Glomerular endothelial cell (primary cell): ENCODE measurements around the gene SPATA33. TPM values are rescaled to one million over a fixed set of nuclear protein-coding genes. Genes with fewer than 3 reads are reported as not detected.

Experiments used
- DNase-seq: peaks from one replicate; pipeline ENCODE4 v3.0.0-alpha.2; 2011; ENCODE audit warnings: low read depth, low spot score; ENCODE audit errors: extremely low read depth
- total RNA-seq: library from RNA; depleted of rRNA; stranded (reverse); fragments of >200 nt; gene quantifications from 2 replicates; pipeline ENCODE4 v1.2.3, GENCODE V29; 2015

SPATA33 gene
- total RNA-seq = 8.3 and 10.0 TPM in 2 replicates

GRCh38 chr16:89657442-89658220 lies at the start of gene SPATA33, which contains the start of gene CHMP1A:
Gene SPATA33, plus strand, starts transcription at chr16:89657836. Its CDS starts 76 bp downstream, at chr16:89657912.
Gene CHMP1A, minus strand, starts transcription at chr16:89657708. Its CDS starts 120 bp downstream, at chr16:89657588.
- DNase-seq = no peak

- DNase-seq = no peak
These were observed 49.5 kb upstream of the SPATA33 start for GRCh38 chr16:89607937-89608740.

- no peak for DNase-seq
These were observed 47.6 kb upstream of the SPATA33 start for GRCh38 chr16:89610108-89610453.

GRCh38 chr16:89612415-89613166 lies 45.0 kb upstream of the SPATA33 start:
- no peak for DNase-seq

GRCh38 chr16:89613231-89613953 lies 44.2 kb upstream of the SPATA33 start, which contains the start of gene DPEP1:
Gene DPEP1, plus strand, starts transcription at chr16:89613642. Its CDS starts 16,769 bp downstream, at chr16:89630411.
- DNase-seq = no peak

GRCh38 chr16:89613954-89614459 lies 43.6 kb upstream of the SPATA33 start:
- DNase-seq = no peak

GRCh38 chr16:89615176-89615575 lies 42.5 kb upstream of the SPATA33 start:
- no peak for DNase-seq

- no peak for DNase-seq
These were observed 42.0 kb upstream of the SPATA33 start for GRCh38 chr16:89615596-89616090.

- no peak for DNase-seq
These were observed 41.0 kb upstream of the SPATA33 start for GRCh38 chr16:89616623-89617022.

GRCh38 chr16:89617036-89617435 lies 40.6 kb upstream of the SPATA33 start:
- no peak for DNase-seq

GRCh38 chr16:89618109-89618998 lies 39.3 kb upstream of the SPATA33 start:
- no peak for DNase-seq

- DNase-seq = no peak
These were observed 37.8 kb upstream of the SPATA33 start for GRCh38 chr16:89619840-89620239.

- DNase-seq = no peak
These were observed 37.2 kb upstream of the SPATA33 start for GRCh38 chr16:89620406-89620841.

GRCh38 chr16:89621136-89621697 lies 36.4 kb upstream of the SPATA33 start:
- DNase-seq = no peak

GRCh38 chr16:89621698-89622409 lies 35.8 kb upstream of the SPATA33 start:
- no peak for DNase-seq

GRCh38 chr16:89623511-89624261 lies 34.0 kb upstream of the SPATA33 start:
- DNase-seq = no peak
